MCF 10A (cell line): ENCODE results near the gene EFNB1. TPM values are rescaled to one million over a fixed set of nuclear protein-coding genes. Genes with fewer than 3 reads are reported as not detected.
A peak's percentile ranks its signal among the peaks of the same experiment; 100 is the strongest.

Source experiments
- BruUV-seq: library from RNA; stranded (reverse); fragments of 400-500 nt; replicated peaks from 2 replicates; lab custom pipeline; 2021; lab: Mats Ljungman, UMichigan
- CTCF ChIA-PET: fragments of 300-600 bp; sonication (Branson Sonifier 250); formaldehyde crosslinking; extraction: SDS; loops from one replicate; lab custom pipeline; 2021; ENCODE audit warnings: antibody characterized with exemption, inconsistent platforms; lab: Yijun Ruan, JAX
- POLR2A ChIA-PET: fragments of 300-600, 350-650 bp; sonication (Branson Sonifier 250); formaldehyde crosslinking; extraction: SDS; loops from one replicate; lab custom pipeline; 2020; ENCODE audit warnings: antibody characterized with exemption, inconsistent platforms; lab: Yijun Ruan, JAX
- DNase-seq: peaks from one replicate; pipeline ENCODE4 v3.0.0-alpha.2; 2018; ENCODE audit not compliant: unreplicated experiment
- H3K27ac Mint-ChIP-seq: one replicate; pipeline ENCODE4 v1.8.0; 2022; ENCODE audit warnings: mild to moderate bottlenecking, low read depth, mixed read lengths; ENCODE audit not compliant: unreplicated experiment
- H3K27me3 Mint-ChIP-seq: one replicate; pipeline ENCODE4 v1.8.0; 2022; ENCODE audit warnings: mixed read lengths; ENCODE audit not compliant: insufficient read depth, unreplicated experiment
- H3K36me3 Mint-ChIP-seq: one replicate; pipeline ENCODE4 v1.8.0; 2022; ENCODE audit warnings: mild to moderate bottlenecking, moderate library complexity, mixed read lengths; ENCODE audit not compliant: insufficient read depth, unreplicated experiment
- H3K4me1 Mint-ChIP-seq: one replicate; pipeline ENCODE4 v1.8.0; 2022; ENCODE audit warnings: mixed read lengths; ENCODE audit not compliant: insufficient read depth, unreplicated experiment
- H3K4me3 Mint-ChIP-seq: one replicate; pipeline ENCODE4 v1.8.0; 2022; ENCODE audit warnings: mild to moderate bottlenecking, moderate library complexity, mixed read lengths; ENCODE audit not compliant: unreplicated experiment
- H3K9me3 Mint-ChIP-seq: one replicate; pipeline ENCODE4 v1.8.0; 2022; ENCODE audit warnings: mixed read lengths; ENCODE audit not compliant: unreplicated experiment
- CTCF ChIP-seq: fragments of 200-600 bp; IDR thresholded peaks from one replicate; pipeline ENCODE4 v1.8.0; 2022; ENCODE audit warnings: antibody characterized with exemption, mild to moderate bottlenecking; ENCODE audit not compliant: unreplicated experiment
- intact Hi-C: fragments of 100-400 bp; cut with micrococcal nuclease; formaldehyde crosslinking; loops from 2 replicates; pipeline ENCODE4 v1.14.1; 2022
- total RNA-seq: library from RNA; stranded (reverse); gene quantifications from 2 replicates; pipeline ENCODE4 v1.2.3, GENCODE V29; 2022

EFNB1 gene
- total RNA-seq, 1 experiment from 2014 or later = 42.9 TPM

DNA sequence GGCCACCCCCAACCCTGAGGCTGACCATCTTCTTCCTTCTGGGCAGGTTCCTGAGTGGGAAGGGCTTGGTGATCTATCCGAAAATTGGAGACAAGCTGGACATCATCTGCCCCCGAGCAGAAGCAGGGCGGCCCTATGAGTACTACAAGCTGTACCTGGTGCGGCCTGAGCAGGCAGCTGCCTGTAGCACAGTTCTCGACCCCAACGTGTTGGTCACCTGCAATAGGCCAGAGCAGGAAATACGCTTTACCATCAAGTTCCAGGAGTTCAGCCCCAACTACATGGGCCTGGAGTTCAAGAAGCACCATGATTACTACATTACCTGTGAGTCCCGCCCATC lies 9.7 kb downstream of the EFNB1 start:
- Mint-ChIP-seq H3K9me3 (peaks cover 6% of the 10 kb centered on the region), H3K27me3 (peaks cover 32% of the 10 kb centered on the region), H3K27ac (peak overlapping the region; percentile 46), H3K4me1 (peaks cover 13% of the 10 kb centered on the region), H3K36me3 (peaks cover 35% of the 10 kb centered on the region), H3K4me3 (no peak overlapping the region)
- no peak for DNase-seq
- POLR2A ChIA-PET = no interaction called here
- no peak for TF ChIP-seq CTCF
- intact Hi-C loops = loop anchor here (10.0 kb wide), 1 partner anchor 96 kb away; no protein-coding TSS in a partner anchor
- BruUV-seq = no TSS peak
- CTCF ChIA-PET = interaction anchor here (0.8 kb wide), 1 partner anchor 11 kb away, joined by 5 read pairs; no protein-coding TSS in a partner anchor

DNA sequence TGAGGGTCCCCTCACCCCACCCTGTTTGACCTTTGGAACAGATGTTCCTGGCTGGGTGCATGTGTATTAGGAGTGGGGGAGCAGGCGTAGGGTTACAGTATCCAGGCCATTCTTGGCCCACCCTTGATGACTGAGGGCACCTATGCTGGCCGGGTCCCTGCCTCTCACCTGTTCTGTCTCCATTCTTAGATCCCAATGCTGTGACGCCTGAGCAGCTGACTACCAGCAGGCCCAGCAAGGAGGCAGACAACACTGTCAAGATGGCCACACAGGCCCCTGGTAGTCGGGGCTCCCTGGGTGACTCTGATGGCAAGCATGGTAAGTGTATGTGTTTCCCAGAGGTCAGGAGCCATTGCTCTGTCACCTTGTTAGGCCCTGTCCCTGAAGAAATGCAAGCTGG lies 10.9 kb downstream of the EFNB1 start:
- no peak overlapping the region for H3K4me3 Mint-ChIP-seq
- intact Hi-C loops = loop anchor here (10.0 kb wide), 1 partner anchor 95 kb away; no protein-coding TSS in a partner anchor
- no peak overlapping the region for H3K27ac Mint-ChIP-seq
- CTCF ChIA-PET = interaction anchor here (0.6 kb wide), 1 partner anchor 19 kb away, joined by 3 read pairs; no protein-coding TSS in a partner anchor
- peaks cover 32% of the 10 kb centered on the region for H3K27me3 Mint-ChIP-seq
- BruUV-seq = no TSS peak
- H3K36me3 Mint-ChIP-seq = peaks cover 39% of the 10 kb centered on the region
- TF ChIP-seq CTCF = no peak
- DNase-seq = no peak
- POLR2A ChIA-PET = no interaction called here
- H3K9me3 Mint-ChIP-seq = peaks cover 6% of the 10 kb centered on the region
- peaks cover 12% of the 10 kb centered on the region for H3K4me1 Mint-ChIP-seq

DNA sequence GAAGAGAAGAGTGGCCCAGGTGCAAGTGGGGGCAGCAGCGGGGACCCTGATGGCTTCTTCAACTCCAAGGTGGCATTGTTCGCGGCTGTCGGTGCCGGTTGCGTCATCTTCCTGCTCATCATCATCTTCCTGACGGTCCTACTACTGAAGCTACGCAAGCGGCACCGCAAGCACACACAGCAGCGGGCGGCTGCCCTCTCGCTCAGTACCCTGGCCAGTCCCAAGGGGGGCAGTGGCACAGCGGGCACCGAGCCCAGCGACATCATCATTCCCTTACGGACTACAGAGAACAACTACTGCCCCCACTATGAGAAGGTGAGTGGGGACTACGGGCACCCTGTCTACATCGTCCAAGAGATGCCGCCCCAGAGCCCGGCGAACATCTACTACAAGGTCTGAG lies 11.4 kb downstream of the EFNB1 start:
- Mint-ChIP-seq H3K27ac (no peak overlapping the region), H3K4me3 (no peak overlapping the region), H3K9me3 (peaks cover 6% of the 10 kb centered on the region), H3K4me1 (peaks cover 12% of the 10 kb centered on the region), H3K36me3 (peaks cover 42% of the 10 kb centered on the region), H3K27me3 (peaks cover 32% of the 10 kb centered on the region)
- POLR2A ChIA-PET = no interaction called here
- intact Hi-C loops = no loop called here
- no peak for TF ChIP-seq CTCF
- no TSS peak for BruUV-seq
- DNase-seq = no peak
- CTCF ChIA-PET = interaction anchor here (0.6 kb wide), 2 partner anchors 17 to 20 kb away, joined by 3 to 4 read pairs; no protein-coding TSS in a partner anchor

DNA sequence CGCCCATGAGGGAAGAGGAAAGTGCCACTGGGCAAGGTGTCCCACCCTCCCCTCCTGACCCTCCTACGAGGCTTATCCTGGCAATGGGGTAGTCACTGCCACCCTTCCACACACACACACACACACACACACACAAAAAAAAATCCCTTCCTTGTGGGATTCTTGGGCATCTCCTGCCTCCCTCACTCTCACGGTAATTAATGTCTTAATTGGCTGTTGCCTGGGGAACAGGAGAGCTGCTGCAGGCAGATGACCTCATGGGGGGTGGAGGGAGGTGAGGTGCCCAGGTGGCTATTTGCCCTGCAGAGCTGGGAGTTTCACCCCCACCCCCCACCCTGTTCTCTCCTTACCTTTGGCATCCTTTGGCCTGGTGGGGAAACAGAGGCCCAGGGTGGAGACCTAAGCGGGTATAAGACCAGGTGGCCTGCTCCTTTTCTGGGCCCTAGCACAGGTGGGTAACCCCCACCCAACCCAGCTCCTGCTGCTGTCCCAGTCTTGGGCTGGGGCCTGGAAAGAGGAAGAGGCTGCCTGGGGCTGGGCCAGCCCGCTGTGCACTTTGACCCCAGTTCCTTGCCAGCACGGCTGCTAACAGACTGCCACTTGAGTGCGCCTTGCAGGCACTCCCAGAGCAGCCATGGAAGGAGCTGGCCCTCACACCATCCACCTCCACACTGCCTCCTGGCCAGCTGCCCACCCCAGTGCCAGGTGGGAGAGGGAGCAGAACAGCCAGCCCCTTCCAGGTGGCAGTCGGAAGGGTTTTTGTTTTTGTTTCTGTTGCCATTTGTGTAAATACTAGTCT lies 12.6 kb downstream of the EFNB1 start:
- TSS peak; percentile 35 for BruUV-seq
- peaks cover 6% of the 10 kb centered on the region for H3K9me3 Mint-ChIP-seq
- TF ChIP-seq CTCF = no peak
- H3K4me1 Mint-ChIP-seq = peaks cover 12% of the 10 kb centered on the region
- ChIA-PET POLR2A (interaction anchor here (0.7 to 2.2 kb wide), 4 partner anchors 10 to 588 kb away, joined by 3 to 15 read pairs (median 4); partner anchors contain the start of gene EFNB1), CTCF (interaction anchor here (0.6 to 1.9 kb wide), 5 partner anchors 11 to 105 kb away, joined by 3 to 5 read pairs (median 5); no protein-coding TSS in a partner anchor)
- intact Hi-C loops = no loop called here
- H3K27me3 Mint-ChIP-seq = peaks cover 31% of the 10 kb centered on the region
- H3K36me3 Mint-ChIP-seq = peaks cover 42% of the 10 kb centered on the region
- no peak overlapping the region for H3K27ac Mint-ChIP-seq
- DNase-seq = peak; percentile 21
- no peak overlapping the region for H3K4me3 Mint-ChIP-seq
